ENCODE results near the gene DKK2. TPM values are rescaled to one million over a fixed set of nuclear protein-coding genes. Genes with fewer than 3 reads are reported as not detected.

Gene DKK2
- polyA plus RNA-seq, 1 of the 3 experiments (the other 2 are of a cell fraction): 53.1 TPM

GRCh38 chr4:106996490-106996889 is 39.6 kb downstream of the DKK2 start (continued):
- TF ChIP-seq TAF1 (IDR thresholded peaks at IDR 0.05; ENCODE audit: borderline replicate concordance, low read depth, low read length): no peak
- TF ChIP-seq FOXJ3 (CRISPR knock-in tag; IDR thresholded peaks at IDR 0.05): no peak
- TF ChIP-seq JUND (IDR thresholded peaks at IDR 0.05): no peak
- TF ChIP-seq TCF12 (IDR thresholded peaks at IDR 0.05): no peak

GRCh38 chr4:106993827-106994226 is 42.3 kb downstream of the DKK2 start:
- no peaks in the 10 kb centered on the region for H3F3A ChIP-seq (replicated peaks; ENCODE audit: insufficient read depth)
- no peak overlapping the region for H3K4me3 ChIP-seq (ENCODE audit: low read depth in 2 of 2, low read length in 1 of 2)
- CTCF ChIA-PET: interaction anchor here (1.3 to 2.3 kb wide), 2 partner anchors 11 to 40 kb away, joined by 3 to 9 read pairs; no protein-coding TSS in a partner anchor
- DNase-seq: peak; percentile 4
- no peak overlapping the region for H3K9ac ChIP-seq
- no peaks in the 10 kb centered on the region for H3K9me3 ChIP-seq
- peak overlapping the region in 1 of 2 experiments; percentile 79; a peak in 2 of 4 replicates for H3K27ac ChIP-seq (ENCODE audit: low read depth in 2 of 2, low read length in 1 of 2)
- H3K79me2 ChIP-seq (ENCODE audit: insufficient read depth): no peaks in the 10 kb centered on the region
- 29% methylated on average over 4 of the region's 4 CpGs for WGBS (ENCODE audit: low lambda C conversion rate)
- 0 out of 2 replicates have a peak overlapping the region, but pooled peaks have one; percentile 45 for H2AFZ ChIP-seq (ENCODE audit: low read depth)
- H3K4me2 ChIP-seq: no peak overlapping the region
- H3K36me3 ChIP-seq (replicated peaks in 1 of 2; ENCODE audit: control insufficient read depth in 1 of 2, insufficient read depth in 2 of 2, low read length in 1 of 2): peaks cover 0 to 7% of the 10 kb centered on the region in 2 experiments
- peaks cover 0 to 3% of the 10 kb centered on the region in 2 experiments; a peak in 2 of 4 replicates for H3K4me1 ChIP-seq (ENCODE audit: control insufficient read depth in 1 of 2, insufficient read depth in 2 of 2, low read depth in 1 of 2, low read length in 1 of 2)
- no peaks in the 10 kb centered on the region for H3K9me2 ChIP-seq
- H4K20me1 ChIP-seq (ENCODE audit: insufficient read depth): no peaks in the 10 kb centered on the region
- POLR2A ChIA-PET: no interaction called here
- H3K27me3 ChIP-seq (ENCODE audit: insufficient read depth): no peaks in the 10 kb centered on the region
- TF ChIP-seq GABPA (IDR thresholded peaks at IDR 0.05; ENCODE audit: low read depth) (no peak), NFIC (IDR thresholded peaks at IDR 0.05; ENCODE audit: borderline replicate concordance) (peak; percentile 54; the same call in 1 of the 2 replicates), POLR2AphosphoS5 (IDR thresholded peaks at IDR 0.05; ENCODE audit: low read depth, low read length) (no peak), TCF12 (IDR thresholded peaks at IDR 0.05) (peak; percentile 58), FOXM1 (IDR thresholded peaks at IDR 0.05; ENCODE audit: low read depth) (no peak), CHD2 (IDR thresholded peaks at IDR 0.05; ENCODE audit: low read length, partially characterized antibody) (peak; percentile 27), RAD21 (IDR thresholded peaks at IDR 0.05; ENCODE audit: low read length) (no peak), SIN3A (IDR thresholded peaks at IDR 0.05; ENCODE audit: borderline replicate concordance, low read depth, low read length) (no peak), TEAD4 (IDR thresholded peaks at IDR 0.05; ENCODE audit: borderline replicate concordance, insufficient read depth) (peak; percentile 71), ZBTB33 (IDR thresholded peaks at IDR 0.05; ENCODE audit: borderline replicate concordance, low read depth) (no peak), YY1 (IDR thresholded peaks at IDR 0.05; ENCODE audit: low read depth) (no peak), ELF1 (IDR thresholded peaks at IDR 0.05) (no peak), PBX3 (IDR thresholded peaks at IDR 0.05) (0 out of 2 replicates have a peak, but pooled peaks have one; percentile 7), MXI1 (IDR thresholded peaks at IDR 0.05; ENCODE audit: low read depth, low read length) (no peak), FOSL2 (IDR thresholded peaks at IDR 0.05; ENCODE audit: borderline replicate concordance, low read depth) (no peak), USF2 (IDR thresholded peaks at IDR 0.05; ENCODE audit: borderline replicate concordance, low read depth, low read length) (no peak), JUND (IDR thresholded peaks at IDR 0.05) (peak; percentile 20; the same call in 1 of the 2 replicates), IRF3 (IDR thresholded peaks at IDR 0.05; ENCODE audit: low read depth, low read length) (no peak), MAX (IDR thresholded peaks at IDR 0.05; ENCODE audit: low read depth) (no peak), EZH2phosphoT487 (IDR thresholded peaks at IDR 0.05; ENCODE audit: borderline replicate concordance, low read depth) (no peak), TAF1 (IDR thresholded peaks at IDR 0.05; ENCODE audit: borderline replicate concordance, low read depth, low read length) (no peak), NRF1 (IDR thresholded peaks at IDR 0.05; ENCODE audit: low read depth, low read length) (no peak), GATA2 (CRISPR knock-in tag; IDR thresholded peaks at IDR 0.05) (peak; percentile 19; the same call in 1 of the 2 replicates), FOXJ3 (CRISPR knock-in tag; IDR thresholded peaks at IDR 0.05) (no peak), CTCF (IDR thresholded peaks at IDR 0.05) (no peak), RFX5 (IDR thresholded peaks at IDR 0.05; ENCODE audit: low read length) (no peak)
